HCT116 (cell line): ENCODE results near the gene TSPAN10. TPM values are rescaled to one million over a fixed set of nuclear protein-coding genes. Genes with fewer than 3 reads are reported as not detected.

Experiments used
- ATAC-seq: fragments of 200-7000 bp; cut with Tn5 transposase; 2 replicates; pipeline ENCODE4 v1.9.1; 2020; ENCODE audit warnings: mild to moderate bottlenecking, moderate library complexity
- BruUV-seq: library from RNA; stranded (reverse); fragments of 400-500 nt; replicated peaks from 2 replicates; lab custom pipeline; 2021; lab: Mats Ljungman, UMichigan
- CTCF ChIA-PET: fragments of 300-600 bp; sonication (Branson Sonifier 250); formaldehyde crosslinking; loops from one replicate; lab custom pipeline; 2021; ENCODE audit warnings: antibody characterized with exemption; lab: Charles Lee
- POLR2A ChIA-PET: fragments of 300-600, 350-600 bp; sonication (Branson Sonifier 250); formaldehyde crosslinking; loops from one replicate; lab custom pipeline; 2021; ENCODE audit warnings: antibody characterized with exemption; lab: Charles Lee
- RAD21 ChIA-PET, 2 experiments: fragments of 300-600 bp; sonication (Branson Sonifier 250); formaldehyde crosslinking; loops; one replicate each; lab custom pipeline; 2023; ENCODE audit warnings: low total read pairs in 2 of 2; ENCODE audit not compliant: uncharacterized antibody in 2 of 2, unreplicated experiment in 2 of 2, low non-redundant PET in 1 of 2; lab: Charles Lee
- DNase-seq: peaks from one replicate; pipeline ENCODE4 v3.0.0-alpha.2; 2010; ENCODE audit warnings: low read depth, low spot score
- H2AFZ ChIP-seq: fragments of 200-600 bp; shearing (Covaris generic), sonication (generic); 2 replicates; pipeline ENCODE4 v1.6.1; 2017; ENCODE audit warnings: low read depth, mixed run types, mixed read lengths, antibody characterized with exemption, low read length; ENCODE audit not compliant: poor library complexity, severe bottlenecking
- H3K27ac ChIP-seq: 2 replicates; pipeline ENCODE4 v1.5.1; 2012; ENCODE audit warnings: low read depth, low read length
- H3K27me3 ChIP-seq: fragments of 200-600 bp; sonication (generic); 2 replicates; pipeline ENCODE4 v1.6.1; 2016; ENCODE audit warnings: mixed run types, low read length, mixed read lengths; ENCODE audit not compliant: insufficient read depth
- H3K36me3 ChIP-seq, 2 experiments: fragments of 200-500 bp in 1 of 2; fragments of 200-600 bp in 1 of 2; sonication (Bioruptor generic) in 1 of 2; sonication (generic) in 1 of 2; 2 replicates each; pipeline versions ENCODE4 v1.5.1 to v1.6.1; 2014 to 2016; ENCODE audit warnings: low read length in 2 of 2, inconsistent platforms in 1 of 2, mixed read lengths in 1 of 2, mixed run types in 1 of 2; ENCODE audit not compliant: insufficient read depth in 2 of 2, control insufficient read depth in 1 of 2
- H3K4me1 ChIP-seq, 2 experiments: fragments of 200-600 bp in 1 of 2; sonication (generic) in 1 of 2; 2 replicates each; pipeline versions ENCODE4 v1.5.1 to v1.6.1; 2012 to 2017; ENCODE audit warnings: low read length in 2 of 2, inconsistent platforms in 1 of 2, mild to moderate bottlenecking in 1 of 2, mixed read lengths in 1 of 2, mixed run types in 1 of 2, moderate library complexity in 1 of 2; ENCODE audit not compliant: insufficient read depth in 2 of 2, control insufficient read depth in 1 of 2
- H3K4me2 ChIP-seq: fragments of 200-600 bp; sonication (generic); 2 replicates; pipeline ENCODE4 v1.6.1; 2017; ENCODE audit warnings: mixed run types, low read length, mixed read lengths
- H3K4me3 ChIP-seq, 2 experiments: fragments of 200-600 bp in 1 of 2; sonication (generic) in 1 of 2; replicated peaks in 1 of 2; 2 replicates each; pipeline ENCODE4 v1.5.1; 2011 to 2016; ENCODE audit warnings: low read length in 2 of 2, control low read depth in 1 of 2, low read depth in 1 of 2, mild to moderate bottlenecking in 1 of 2, mixed read lengths in 1 of 2, mixed run types in 1 of 2
- H3K79me2 ChIP-seq: fragments of 200-600 bp; sonication (generic); 2 replicates; pipeline ENCODE4 v1.6.1; 2017; ENCODE audit warnings: mild to moderate bottlenecking, mixed run types, low read length, moderate library complexity, mixed read lengths; ENCODE audit not compliant: insufficient read depth
- H3K9ac ChIP-seq: fragments of 200-600 bp; sonication (generic); 2 replicates; pipeline ENCODE4 v1.6.1; 2016; ENCODE audit warnings: low read length, mixed read lengths
- H3K9me2 ChIP-seq: fragments of 200-600 bp; sonication (generic), shearing (Covaris generic); 2 replicates; pipeline ENCODE4 v1.6.1; 2017; ENCODE audit warnings: mixed run types, mild to moderate bottlenecking, moderate library complexity; ENCODE audit not compliant: insufficient read depth
- H3K9me3 ChIP-seq, 2 experiments: fragments of 200-500 bp in 1 of 2; fragments of 200-600 bp in 1 of 2; sonication (Bioruptor generic) in 1 of 2; sonication (generic) in 1 of 2; 2 replicates each; pipeline ENCODE4 v1.6.1; 2014 to 2017; ENCODE audit warnings: low read length in 2 of 2, mixed read lengths in 2 of 2, inconsistent platforms in 1 of 2, low read depth in 1 of 2, mild to moderate bottlenecking in 1 of 2, mixed run types in 1 of 2, moderate library complexity in 1 of 2; ENCODE audit not compliant: control insufficient read depth in 1 of 2, insufficient read depth in 1 of 2
- H4K20me1 ChIP-seq: fragments of 200-600 bp; sonication (generic), shearing (Covaris generic); 2 replicates; pipeline ENCODE4 v1.6.1; 2017; ENCODE audit warnings: mixed run types, mild to moderate bottlenecking, moderate library complexity; ENCODE audit not compliant: insufficient read depth
- REST ChIP-seq: IDR thresholded peaks from 2 replicates; pipeline ENCODE4 v1.6.1; 2012; ENCODE audit warnings: low read depth
- SIN3A ChIP-seq: IDR thresholded peaks from 2 replicates; pipeline ENCODE4 v1.6.1; 2012; ENCODE audit warnings: low read depth
- SP1 ChIP-seq: IDR thresholded peaks from 2 replicates; pipeline ENCODE4 v1.6.1; 2012; ENCODE audit warnings: low read depth
- TCF7L2 ChIP-seq: IDR thresholded peaks from 2 replicates; pipeline ENCODE4 v1.7.0; 2011; ENCODE audit warnings: borderline replicate concordance, inconsistent platforms; ENCODE audit not compliant: insufficient read depth, insufficient read length; ENCODE audit errors: extremely low read depth
- YY1 ChIP-seq: IDR thresholded peaks from 2 replicates; pipeline ENCODE4 v1.6.1; 2011; ENCODE audit warnings: low read length, low read depth, moderate library complexity, mild to moderate bottlenecking; ENCODE audit not compliant: insufficient replicate concordance; ENCODE audit errors: extremely low read depth
- intact Hi-C: fragments of 100-400 bp; cut with micrococcal nuclease; formaldehyde crosslinking; loops from 2 replicates; pipeline ENCODE4 v1.10.0; 2022
- total RNA-seq: library from RNA; stranded (reverse); gene quantifications from one replicate; pipeline ENCODE4 v1.2.1, GENCODE V29; 2021; ENCODE audit not compliant: unreplicated experiment

The TSPAN10 gene
- total RNA-seq, 1 experiment from 2014 or later: 2.3 TPM

GRCh38 chr17:81612172-81612970 is 24.6 kb upstream of the TSPAN10 start (continued):
- TF ChIP-seq TCF7L2: no peak

GRCh38 chr17:81615401-81615930 is 21.5 kb upstream of the TSPAN10 start:
- H3K27me3 ChIP-seq: no peaks in the 10 kb centered on the region

More at GRCh38 chr17:81615401-81615930, 21.5 kb upstream of the TSPAN10 start:
- no peaks in the 10 kb centered on the region for H3K9me3 ChIP-seq
- no TSS peak for BruUV-seq
- H3K4me1 ChIP-seq: no peaks in the 10 kb centered on the region
- peaks cover 75% of the 10 kb centered on the region for H3K79me2 ChIP-seq
- no peak overlapping the region for H2AFZ ChIP-seq
- ChIA-PET POLR2A (no interaction called here), CTCF (no interaction called here), RAD21 (no interaction called here)
- peaks cover 41 to 55% of the 10 kb centered on the region in 2 experiments for H3K36me3 ChIP-seq
- H3K9ac ChIP-seq: no peak overlapping the region
- TF ChIP-seq SP1 (no peak), REST (no peak), YY1 (no peak), SIN3A (no peak)
- no peak for DNase-seq
- intact Hi-C loops: no loop called here
- no peak overlapping the region for H3K4me2 ChIP-seq
- no peaks in the 10 kb centered on the region for H3K9me2 ChIP-seq
- no peaks in the 10 kb centered on the region; the same call in 1 of the 2 replicates for H4K20me1 ChIP-seq
- no peak for ATAC-seq
- no peak overlapping the region for H3K27ac ChIP-seq
- no peak overlapping the region for H3K4me3 ChIP-seq
